Thoracic aorta endothelial cell (primary cell): Measurements from ENCODE around the gene HMOX1. TPM values are rescaled to one million over a fixed set of nuclear protein-coding genes. Genes with fewer than 3 reads are reported as not detected.

ENCODE experiments used
- small RNA-seq: library from RNA; depleted of rRNA; stranded (forward); fragments of <200 nt; gene quantifications from one replicate; pipeline ENCODE3, GENCODE V24; 2012
- total RNA-seq: library from RNA; depleted of rRNA; stranded (reverse); fragments of >200 nt; gene quantifications from 2 replicates; pipeline ENCODE4 v1.2.3, GENCODE V29; 2012

HMOX1 gene
- 91.4 and 96.1 TPM in 2 replicates for total RNA-seq

GRCh38 chr22:35380537-35381423, at the start of gene HMOX1:
Gene HMOX1 (plus strand): TSS chr22:35381096. CDS start chr22:35381174, 78 bp downstream.

GRCh38 chr22:35399678-35400500, 19.0 kb downstream of the HMOX1 start, which contains the start of gene MCM5:
Gene MCM5 (plus strand): TSS chr22:35400140. CDS start chr22:35400439, 299 bp downstream.

Small RNA genes lying within 50 kb of the gene (small RNA-seq; reads per million reads assigned to genes)
- gene MIR3909: 0.91 reads per million, percentile 15 among the genes with 10 or more reads in this experiment
- not detected for gene MIR6069

Other genes starting within 250 kb of the HMOX1 start
- gene HMGXB4, start 123.6 kb upstream of the HMOX1 start, total RNA-seq: 36.0 and 36.4 TPM in 2 replicates
- gene TOM1, start 81.2 kb upstream of the HMOX1 start, total RNA-seq: 22.9 and 26.1 TPM in 2 replicates
- 53.7 and 89.7 TPM in 2 replicates for gene MCM5, start 19.0 kb downstream of the HMOX1 start, total RNA-seq
- not detected in 2 replicates for gene RASD2, start 159.7 kb downstream of the HMOX1 start, total RNA-seq
- not detected in 2 replicates for gene MB, start 236.2 kb downstream of the HMOX1 start, total RNA-seq